ENCODE measurements around the gene ADTRP. TPM values are rescaled to one million over a fixed set of nuclear protein-coding genes. Genes with fewer than 3 reads are reported as not detected.

Gene ADTRP, protein sequence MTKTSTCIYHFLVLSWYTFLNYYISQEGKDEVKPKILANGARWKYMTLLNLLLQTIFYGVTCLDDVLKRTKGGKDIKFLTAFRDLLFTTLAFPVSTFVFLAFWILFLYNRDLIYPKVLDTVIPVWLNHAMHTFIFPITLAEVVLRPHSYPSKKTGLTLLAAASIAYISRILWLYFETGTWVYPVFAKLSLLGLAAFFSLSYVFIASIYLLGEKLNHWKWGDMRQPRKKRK
- polyA plus RNA-seq (2013, experiment 1 of 2) = 0.41 TPM
- 0.36 TPM for polyA plus RNA-seq (2013, experiment 2 of 2)

DNA sequence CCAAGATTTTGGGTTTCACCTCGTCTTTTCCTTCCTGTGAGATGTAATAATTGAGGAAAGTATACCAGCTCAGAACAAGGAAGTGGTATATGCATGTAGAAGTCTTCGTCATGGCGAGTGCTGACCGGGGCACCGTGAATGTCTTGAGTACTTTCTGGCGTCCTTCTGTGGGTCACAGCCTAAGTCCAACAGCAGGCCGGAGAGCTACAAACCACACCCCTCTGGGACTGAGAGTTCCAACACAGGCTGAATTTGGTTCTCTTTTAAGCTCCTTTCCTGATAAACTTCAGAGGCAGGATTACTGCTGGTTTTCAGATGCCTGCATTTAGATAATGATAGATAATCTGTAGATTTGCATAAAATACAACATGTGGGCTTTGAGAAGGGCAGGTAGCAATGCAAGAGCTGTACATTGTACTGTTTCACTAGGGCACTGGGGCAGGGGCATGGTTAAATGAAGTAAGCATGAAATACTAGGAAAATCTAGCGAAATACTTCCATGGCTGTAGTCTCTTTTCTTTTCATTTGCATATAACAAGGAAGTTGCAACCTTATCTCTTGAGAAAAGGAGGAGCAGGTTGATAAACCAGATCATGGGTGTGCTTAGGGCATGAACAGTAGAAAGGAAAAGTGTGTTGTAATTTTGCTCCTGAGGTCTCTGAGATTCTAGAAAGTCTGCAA is at the start of gene ADTRP:
ADTRP (minus strand) TSS at position 156 of the 681 bp plus-strand sequence; CDS start at position 112, 44 bp downstream.
- Histone ChIP-seq H2BK120ac (ENCODE audit: low read depth, low read length) (peak within 1 kb of the TSS; percentile 55), H4K8ac (ENCODE audit: low read depth, low read length) (no peak within 1 kb of the TSS), H4K5ac (ENCODE audit: low read length) (no peak within 1 kb of the TSS), H3K79me1 (ENCODE audit: low read length) (no peaks in the 10 kb centered on the region), H3K4ac (ENCODE audit: low read depth, low read length) (no peak within 1 kb of the TSS), H3K4me3 (ENCODE audit: low read length) (no peak within 1 kb of the TSS), H2AK5ac (ENCODE audit: low read length) (peak within 1 kb of the TSS; percentile 41), H3K36me3 (ENCODE audit: control insufficient read depth, insufficient read depth, low read length) (no peaks in the 10 kb centered on the region), H2BK5ac (ENCODE audit: low read length) (peak within 1 kb of the TSS; percentile 54), H3K4me1 (ENCODE audit: control insufficient read depth, low read depth, low read length) (peaks cover 22% of the 10 kb centered on the region), H3K27ac (ENCODE audit: low read depth, low read length) (peak within 1 kb of the TSS; percentile 2), H3K27me3 (ENCODE audit: insufficient read depth, low read length, poor library complexity) (no peaks in the 10 kb centered on the region), H3K56ac (ENCODE audit: low read length) (peak within 1 kb of the TSS; percentile 46), H2BK15ac (replicated peaks; ENCODE audit: low read depth) (no peak within 1 kb of the TSS), H3K4me2 (ENCODE audit: low read length) (no peak within 1 kb of the TSS), H3K23ac (ENCODE audit: low read length) (no peak within 1 kb of the TSS), H3K79me2 (ENCODE audit: control insufficient read depth, insufficient read depth, low read length) (no peaks in the 10 kb centered on the region), H3K18ac (ENCODE audit: low read length) (no peak within 1 kb of the TSS), H3K9ac (ENCODE audit: low read length) (no peak within 1 kb of the TSS)
- WGBS (ENCODE audit: extremely low coverage, insufficient coverage, low lambda C conversion rate) = no CpG with 5 or more reads among the region's 8 CpGs
- peak; percentile 73 for DNase-seq

DNA sequence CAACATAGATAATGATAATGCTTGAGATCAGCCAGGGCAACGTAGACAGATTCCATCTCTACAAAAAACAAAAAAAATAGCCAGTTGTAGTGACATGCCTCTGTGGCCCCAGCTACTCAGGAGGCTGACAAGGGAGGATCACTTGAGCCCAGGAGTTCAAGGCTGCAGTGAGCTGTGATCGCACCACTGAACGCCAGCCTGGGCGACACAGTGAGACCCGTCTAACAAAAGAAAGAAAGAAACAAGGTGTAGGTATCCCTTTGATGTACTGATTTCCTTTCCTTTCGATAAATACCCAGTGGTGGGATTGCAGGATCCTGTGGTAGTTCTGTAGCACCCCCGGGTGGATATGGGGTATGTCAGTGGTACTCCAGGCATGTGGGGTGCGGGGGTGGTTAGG is 48.2 kb upstream of the ADTRP start:
- Histone ChIP-seq H3K4me2 (ENCODE audit: low read length) (no peak overlapping the region), H3K18ac (ENCODE audit: low read length) (no peak overlapping the region), H3K27me3 (ENCODE audit: insufficient read depth, low read length, poor library complexity) (no peaks in the 10 kb centered on the region), H2BK15ac (replicated peaks; ENCODE audit: low read depth) (no peak overlapping the region), H3K23ac (ENCODE audit: low read length) (no peak overlapping the region), H3K27ac (ENCODE audit: low read depth, low read length) (no peak overlapping the region), H3K4me1 (ENCODE audit: control insufficient read depth, low read depth, low read length) (no peaks in the 10 kb centered on the region), H3K36me3 (ENCODE audit: control insufficient read depth, insufficient read depth, low read length) (no peaks in the 10 kb centered on the region), H3K56ac (ENCODE audit: low read length) (no peak overlapping the region), H3K79me2 (ENCODE audit: control insufficient read depth, insufficient read depth, low read length) (no peaks in the 10 kb centered on the region), H2AK5ac (ENCODE audit: low read length) (no peak overlapping the region), H2BK120ac (ENCODE audit: low read depth, low read length) (no peak overlapping the region), H3K9ac (ENCODE audit: low read length) (no peak overlapping the region), H3K79me1 (ENCODE audit: low read length) (no peaks in the 10 kb centered on the region), H2BK5ac (ENCODE audit: low read length) (no peak overlapping the region), H3K4ac (ENCODE audit: low read depth, low read length) (no peak overlapping the region), H4K5ac (ENCODE audit: low read length) (no peak overlapping the region), H4K8ac (ENCODE audit: low read depth, low read length) (no peak overlapping the region), H3K4me3 (ENCODE audit: low read length) (no peak overlapping the region)
- DNase-seq = no peak
- no CpG with 5 or more reads among the region's 8 CpGs for WGBS (ENCODE audit: extremely low coverage, insufficient coverage, low lambda C conversion rate)

DNA sequence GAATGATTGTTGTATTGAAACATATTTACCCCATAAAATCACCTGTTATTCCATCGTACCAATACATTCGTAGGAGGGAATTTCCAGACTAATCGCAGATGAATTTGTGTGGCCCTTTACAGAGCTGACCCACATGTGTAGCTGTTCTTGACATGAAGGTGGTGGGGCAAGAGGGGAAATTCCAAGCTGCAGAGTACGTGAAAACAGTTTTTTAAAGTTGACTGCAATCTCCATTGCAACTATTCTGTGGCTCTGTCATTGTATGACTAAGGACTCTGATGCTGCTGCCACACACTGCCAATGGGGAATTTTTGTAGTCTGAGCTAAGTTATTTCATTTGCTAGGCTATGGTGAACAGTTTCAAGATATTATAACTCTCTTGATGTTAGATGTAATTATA is 46.4 kb upstream of the ADTRP start:
- no peak overlapping the region for H2BK5ac ChIP-seq (ENCODE audit: low read length)
- no peak overlapping the region for H3K23ac ChIP-seq (ENCODE audit: low read length)
- H3K4me2 ChIP-seq (ENCODE audit: low read length) = no peak overlapping the region
- no peak overlapping the region for H3K18ac ChIP-seq (ENCODE audit: low read length)
- WGBS (ENCODE audit: extremely low coverage, insufficient coverage, low lambda C conversion rate) = no CpG with 5 or more reads among the region's 4 CpGs
- no peaks in the 10 kb centered on the region for H3K79me1 ChIP-seq (ENCODE audit: low read length)
- H4K5ac ChIP-seq (ENCODE audit: low read length) = no peak overlapping the region
- H4K8ac ChIP-seq (ENCODE audit: low read depth, low read length) = no peak overlapping the region
- H3K4me3 ChIP-seq (ENCODE audit: low read length) = no peak overlapping the region
- H3K56ac ChIP-seq (ENCODE audit: low read length) = no peak overlapping the region
- no peaks in the 10 kb centered on the region for H3K79me2 ChIP-seq (ENCODE audit: control insufficient read depth, insufficient read depth, low read length)
- no peaks in the 10 kb centered on the region for H3K4me1 ChIP-seq (ENCODE audit: control insufficient read depth, low read depth, low read length)
- no peak overlapping the region for H2BK120ac ChIP-seq (ENCODE audit: low read depth, low read length)
- DNase-seq = no peak
- H2AK5ac ChIP-seq (ENCODE audit: low read length) = no peak overlapping the region
- no peak overlapping the region for H3K27ac ChIP-seq (ENCODE audit: low read depth, low read length)
- H3K27me3 ChIP-seq (ENCODE audit: insufficient read depth, low read length, poor library complexity) = no peaks in the 10 kb centered on the region
- no peak overlapping the region for H2BK15ac ChIP-seq (replicated peaks; ENCODE audit: low read depth)
- no peak overlapping the region for H3K4ac ChIP-seq (ENCODE audit: low read depth, low read length)
- H3K9ac ChIP-seq (ENCODE audit: low read length) = no peak overlapping the region
- no peaks in the 10 kb centered on the region for H3K36me3 ChIP-seq (ENCODE audit: control insufficient read depth, insufficient read depth, low read length)

DNA sequence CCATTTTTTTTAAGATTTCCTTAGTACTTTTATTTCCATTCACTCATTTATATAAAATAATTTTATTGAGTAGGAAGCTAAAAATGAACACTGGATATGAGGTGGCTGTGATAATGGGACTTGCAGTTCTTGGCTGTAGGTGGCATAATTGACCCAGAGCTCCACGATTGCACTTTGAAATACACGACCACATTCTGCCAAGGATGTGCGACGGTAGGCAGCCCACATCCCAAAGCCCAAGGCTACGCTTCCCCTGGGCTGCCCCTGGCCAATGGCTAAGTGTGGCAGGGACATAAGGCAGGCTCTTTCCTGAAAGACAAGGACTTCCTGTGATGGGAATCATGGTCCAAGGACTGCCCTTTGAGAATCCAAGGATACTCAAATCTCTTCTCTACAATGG is 43.7 kb upstream of the ADTRP start:
- no peak overlapping the region for H3K4me3 ChIP-seq (ENCODE audit: low read length)
- H4K5ac ChIP-seq (ENCODE audit: low read length) = no peak overlapping the region
- H3K27me3 ChIP-seq (ENCODE audit: insufficient read depth, low read length, poor library complexity) = no peaks in the 10 kb centered on the region
- no peak overlapping the region for H3K23ac ChIP-seq (ENCODE audit: low read length)
- H2AK5ac ChIP-seq (ENCODE audit: low read length) = no peak overlapping the region
- no peak overlapping the region for H3K9ac ChIP-seq (ENCODE audit: low read length)
- no peak overlapping the region for H4K8ac ChIP-seq (ENCODE audit: low read depth, low read length)
- H2BK15ac ChIP-seq (replicated peaks; ENCODE audit: low read depth) = no peak overlapping the region
- H3K79me2 ChIP-seq (ENCODE audit: control insufficient read depth, insufficient read depth, low read length) = no peaks in the 10 kb centered on the region
- H3K4ac ChIP-seq (ENCODE audit: low read depth, low read length) = no peak overlapping the region
- H3K4me2 ChIP-seq (ENCODE audit: low read length) = no peak overlapping the region
- WGBS (ENCODE audit: extremely low coverage, insufficient coverage, low lambda C conversion rate) = no CpG with 5 or more reads among the region's 5 CpGs
- no peaks in the 10 kb centered on the region for H3K36me3 ChIP-seq (ENCODE audit: control insufficient read depth, insufficient read depth, low read length)
- DNase-seq = no peak
- no peak overlapping the region for H3K18ac ChIP-seq (ENCODE audit: low read length)
- no peaks in the 10 kb centered on the region for H3K4me1 ChIP-seq (ENCODE audit: control insufficient read depth, low read depth, low read length)
- no peak overlapping the region for H2BK120ac ChIP-seq (ENCODE audit: low read depth, low read length)
- no peak overlapping the region for H3K27ac ChIP-seq (ENCODE audit: low read depth, low read length)
- H3K79me1 ChIP-seq (ENCODE audit: low read length) = no peaks in the 10 kb centered on the region
- H2BK5ac ChIP-seq (ENCODE audit: low read length) = no peak overlapping the region
- H3K56ac ChIP-seq (ENCODE audit: low read length) = no peak overlapping the region

DNA sequence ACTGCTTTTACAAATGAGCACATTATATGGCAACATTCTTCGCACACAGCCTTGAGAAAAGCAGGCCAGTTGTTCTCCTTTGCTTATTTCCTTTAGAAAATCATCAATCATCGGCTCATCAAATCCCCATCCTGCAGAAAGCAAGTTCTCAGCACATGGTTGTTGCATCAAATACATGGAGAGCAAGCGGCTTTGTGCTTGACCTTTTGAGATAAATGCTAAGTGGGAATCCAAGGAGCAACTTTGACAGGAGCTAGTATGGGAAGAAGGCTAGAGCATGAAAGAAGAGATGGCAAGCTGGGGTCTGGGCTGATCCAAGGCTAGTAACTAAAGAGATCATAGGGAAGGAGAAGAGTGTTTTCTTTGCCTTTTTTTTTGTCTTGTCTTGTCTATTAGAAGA is 43.2 kb upstream of the ADTRP start:
- WGBS (ENCODE audit: extremely low coverage, insufficient coverage, low lambda C conversion rate) = no CpG with 5 or more reads among the region's 3 CpGs
- H3K9ac ChIP-seq (ENCODE audit: low read length) = no peak overlapping the region

More for the DNA sequence above, 43.2 kb upstream of the ADTRP start:
- Histone ChIP-seq H3K36me3 (ENCODE audit: control insufficient read depth, insufficient read depth, low read length) (no peaks in the 10 kb centered on the region), H3K27ac (ENCODE audit: low read depth, low read length) (no peak overlapping the region), H3K4ac (ENCODE audit: low read depth, low read length) (no peak overlapping the region), H3K4me1 (ENCODE audit: control insufficient read depth, low read depth, low read length) (no peaks in the 10 kb centered on the region), H3K79me2 (ENCODE audit: control insufficient read depth, insufficient read depth, low read length) (no peaks in the 10 kb centered on the region), H2BK120ac (ENCODE audit: low read depth, low read length) (no peak overlapping the region), H3K27me3 (ENCODE audit: insufficient read depth, low read length, poor library complexity) (no peaks in the 10 kb centered on the region), H2BK15ac (replicated peaks; ENCODE audit: low read depth) (no peak overlapping the region), H3K4me3 (ENCODE audit: low read length) (no peak overlapping the region), H3K18ac (ENCODE audit: low read length) (no peak overlapping the region), H3K56ac (ENCODE audit: low read length) (no peak overlapping the region), H3K79me1 (ENCODE audit: low read length) (no peaks in the 10 kb centered on the region), H4K8ac (ENCODE audit: low read depth, low read length) (no peak overlapping the region), H3K23ac (ENCODE audit: low read length) (no peak overlapping the region), H4K5ac (ENCODE audit: low read length) (no peak overlapping the region), H2AK5ac (ENCODE audit: low read length) (no peak overlapping the region), H3K4me2 (ENCODE audit: low read length) (no peak overlapping the region), H2BK5ac (ENCODE audit: low read length) (no peak overlapping the region)
- DNase-seq = no peak

Data from mesendoderm (in vitro differentiated cells).